GM12878 (cell line): ENCODE results near the gene BCKDK.

Experiments used
- CTCF ChIP-seq, 3 experiments: IDR thresholded peaks in 2 of 3; conservative IDR thresholded peaks in 1 of 3; 2 replicates each; pipeline ENCODE4 v1.5.1; 2011; ENCODE audit warnings: low read depth in 3 of 3, low read length in 3 of 3, mild to moderate bottlenecking in 3 of 3, control low read depth in 2 of 3, moderate library complexity in 2 of 3, inconsistent platforms in 1 of 3, mixed read lengths in 1 of 3; ENCODE audit not compliant: control insufficient read depth in 2 of 3, insufficient read depth in 1 of 3; ENCODE audit errors: extremely low read depth in 1 of 3
- E2F4 ChIP-seq: IDR thresholded peaks from 2 replicates; pipeline ENCODE4 v1.6.1; 2012; ENCODE audit warnings: low read depth, low read length, improper control_type of control experiment
- E4F1 ChIP-seq: fragments of 450-650 bp; IDR thresholded peaks from 2 replicates; pipeline ENCODE4 v1.6.1; 2018; ENCODE audit warnings: borderline replicate concordance, mild to moderate bottlenecking; ENCODE audit not compliant: partially characterized antibody
- FOXK2 ChIP-seq: fragments of 450-650 bp; IDR thresholded peaks from 2 replicates; pipeline ENCODE4 v1.6.1; 2017; ENCODE audit warnings: mild to moderate bottlenecking, moderate library complexity
- HCFC1 ChIP-seq: fragments of 150-350 bp; IDR thresholded peaks from 2 replicates; pipeline ENCODE4 v1.6.1; 2014; ENCODE audit warnings: low read length
- NBN ChIP-seq: fragments of 450-650 bp; IDR thresholded peaks from 2 replicates; pipeline ENCODE4 v1.6.1; 2016
- POLR2A ChIP-seq: IDR thresholded peaks from 2 replicates; pipeline ENCODE4 v1.6.1; 2011; ENCODE audit warnings: low read depth, mild to moderate bottlenecking, low read length
- SIN3A ChIP-seq: IDR thresholded peaks from 2 replicates; pipeline ENCODE4 v1.6.1; 2012; ENCODE audit warnings: low read depth, low read length, improper control_type of control experiment
- ZNF274 ChIP-seq: IDR thresholded peaks from one replicate; pipeline ENCODE4 v1.8.0; 2011; ENCODE audit not compliant: insufficient read length, insufficient read depth
- TF ChIP-seq, protein P1 (sequence below): fragments of 450-650 bp; IDR thresholded peaks from 2 replicates; pipeline ENCODE4 v1.6.1; 2017; ENCODE audit warnings: low read depth, mild to moderate bottlenecking, moderate library complexity

DNA sequence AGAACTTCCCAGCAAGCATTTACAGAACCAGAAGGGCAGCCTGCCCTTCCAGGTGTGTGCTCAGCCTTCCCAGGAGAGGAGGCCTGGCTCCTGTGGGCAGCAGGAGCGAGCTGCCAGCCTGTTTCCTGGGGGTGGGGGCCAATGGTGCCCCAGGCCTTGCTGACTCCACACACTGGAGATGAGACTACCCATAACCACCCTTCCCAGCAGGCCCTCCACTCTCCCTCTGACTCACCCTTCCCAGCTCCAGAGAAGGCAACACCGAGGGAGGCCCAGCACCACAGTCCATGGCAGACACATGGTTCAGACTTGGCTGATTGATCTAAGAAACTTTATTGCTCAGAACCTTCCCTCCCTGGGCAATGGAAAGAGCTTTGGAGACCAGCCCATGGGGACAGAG, 17.6 kb upstream of the BCKDK start:
- TF ChIP-seq CTCF (IDR thresholded peaks at IDR 0.05 in 2 of 3, conservative IDR thresholded peaks at IDR 0.05 in 1 of 3; ENCODE audit: control insufficient read depth in 2 of 3, extremely low read depth in 1 of 3, insufficient read depth in 1 of 3, low read depth in 3 of 3, low read length in 3 of 3) (no peak), SIN3A (no peak), NBN (no peak), E2F4 (no peak), HCFC1 (no peak), E4F1 (no peak), ZNF274 (no peak), FOXK2 (no peak), POLR2A (no peak)
- TF ChIP-seq, protein P1, sequence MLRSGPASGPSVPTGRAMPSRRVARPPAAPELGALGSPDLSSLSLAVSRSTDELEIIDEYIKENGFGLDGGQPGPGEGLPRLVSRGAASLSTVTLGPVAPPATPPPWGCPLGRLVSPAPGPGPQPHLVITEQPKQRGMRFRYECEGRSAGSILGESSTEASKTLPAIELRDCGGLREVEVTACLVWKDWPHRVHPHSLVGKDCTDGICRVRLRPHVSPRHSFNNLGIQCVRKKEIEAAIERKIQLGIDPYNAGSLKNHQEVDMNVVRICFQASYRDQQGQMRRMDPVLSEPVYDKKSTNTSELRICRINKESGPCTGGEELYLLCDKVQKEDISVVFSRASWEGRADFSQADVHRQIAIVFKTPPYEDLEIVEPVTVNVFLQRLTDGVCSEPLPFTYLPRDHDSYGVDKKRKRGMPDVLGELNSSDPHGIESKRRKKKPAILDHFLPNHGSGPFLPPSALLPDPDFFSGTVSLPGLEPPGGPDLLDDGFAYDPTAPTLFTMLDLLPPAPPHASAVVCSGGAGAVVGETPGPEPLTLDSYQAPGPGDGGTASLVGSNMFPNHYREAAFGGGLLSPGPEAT, result no peak
